DOHH2 (cell line): ENCODE data around the gene GPD1.

Experiments
- EZH2phosphoT487 ChIP-seq: fragments of 200-600 bp; sonication (generic); IDR thresholded peaks from 2 replicates; pipeline ENCODE4 v1.6.1; 2017; ENCODE audit warnings: borderline replicate concordance, mild to moderate bottlenecking, antibody characterized with exemption, low read length, moderate library complexity, mixed read lengths
- TF ChIP-seq, protein P1 (sequence below): fragments of 200-600 bp; sonication (generic); IDR thresholded peaks from one replicate; pipeline ENCODE4 v1.5.1; 2014; ENCODE audit warnings: antibody characterized with exemption, mild to moderate bottlenecking, low read depth, low read length; ENCODE audit not compliant: poor library complexity, severe bottlenecking

DNA sequence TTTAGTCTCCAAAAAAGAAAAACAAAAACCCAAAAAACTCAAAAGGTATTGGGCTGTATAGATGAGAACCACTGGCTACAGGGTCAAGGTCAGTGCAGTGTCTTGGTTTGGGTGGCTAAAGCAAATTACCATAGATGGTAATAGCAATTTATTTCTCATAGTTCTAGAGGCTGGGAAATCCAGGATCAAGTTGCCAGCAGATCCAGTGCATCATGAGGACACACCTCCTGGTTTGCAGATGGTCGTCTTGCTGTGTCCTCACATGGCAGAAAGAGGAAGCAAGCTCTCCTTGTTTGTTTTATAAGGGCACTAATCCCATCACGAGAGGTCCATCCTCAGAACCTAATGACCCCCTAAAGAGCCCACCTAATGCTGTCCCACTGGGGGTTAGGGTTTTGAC, 19.4 kb downstream of the GPD1 start:
- TF ChIP-seq, protein P1, sequence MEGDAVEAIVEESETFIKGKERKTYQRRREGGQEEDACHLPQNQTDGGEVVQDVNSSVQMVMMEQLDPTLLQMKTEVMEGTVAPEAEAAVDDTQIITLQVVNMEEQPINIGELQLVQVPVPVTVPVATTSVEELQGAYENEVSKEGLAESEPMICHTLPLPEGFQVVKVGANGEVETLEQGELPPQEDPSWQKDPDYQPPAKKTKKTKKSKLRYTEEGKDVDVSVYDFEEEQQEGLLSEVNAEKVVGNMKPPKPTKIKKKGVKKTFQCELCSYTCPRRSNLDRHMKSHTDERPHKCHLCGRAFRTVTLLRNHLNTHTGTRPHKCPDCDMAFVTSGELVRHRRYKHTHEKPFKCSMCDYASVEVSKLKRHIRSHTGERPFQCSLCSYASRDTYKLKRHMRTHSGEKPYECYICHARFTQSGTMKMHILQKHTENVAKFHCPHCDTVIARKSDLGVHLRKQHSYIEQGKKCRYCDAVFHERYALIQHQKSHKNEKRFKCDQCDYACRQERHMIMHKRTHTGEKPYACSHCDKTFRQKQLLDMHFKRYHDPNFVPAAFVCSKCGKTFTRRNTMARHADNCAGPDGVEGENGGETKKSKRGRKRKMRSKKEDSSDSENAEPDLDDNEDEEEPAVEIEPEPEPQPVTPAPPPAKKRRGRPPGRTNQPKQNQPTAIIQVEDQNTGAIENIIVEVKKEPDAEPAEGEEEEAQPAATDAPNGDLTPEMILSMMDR, result no peak
- no peak for TF ChIP-seq EZH2phosphoT487
